ENCODE data around the gene SLC16A10. TPM values are rescaled to one million over a fixed set of nuclear protein-coding genes. Genes with fewer than 3 reads are reported as not detected.
"Not testable (repeated sequence)": the region's sequence is repeated elsewhere in the genome, so short reads cannot be mapped to it uniquely, and the experiment has no call there.

Gene SLC16A10
- total and polyA plus RNA-seq, 2 of the 8 experiments (the other 6 are each of a cell fraction or from before 2014, with no cell fraction given), result 18.6 to 23.2 TPM

DNA sequence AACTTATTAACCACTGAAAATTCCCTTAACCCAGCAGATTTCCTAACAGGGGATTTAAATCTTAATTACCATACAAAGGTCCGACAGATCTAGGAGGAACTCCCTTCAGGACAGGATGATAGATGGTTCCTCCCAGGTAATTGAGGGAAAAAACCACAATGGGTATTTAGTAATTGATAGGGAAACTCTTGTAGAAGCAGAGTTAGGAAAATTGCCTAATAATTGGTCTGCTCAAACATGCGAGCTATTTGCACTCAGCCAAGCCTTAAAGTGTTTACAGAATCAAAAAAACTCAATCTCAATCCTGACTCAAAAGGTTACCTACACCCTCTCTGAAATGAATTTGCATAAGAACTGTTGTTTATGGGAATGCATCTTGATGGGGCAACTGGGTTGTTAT is 45.4 kb downstream of the SLC16A10 start:
- not testable (repeated sequence) for FAIRE-seq

DNA sequence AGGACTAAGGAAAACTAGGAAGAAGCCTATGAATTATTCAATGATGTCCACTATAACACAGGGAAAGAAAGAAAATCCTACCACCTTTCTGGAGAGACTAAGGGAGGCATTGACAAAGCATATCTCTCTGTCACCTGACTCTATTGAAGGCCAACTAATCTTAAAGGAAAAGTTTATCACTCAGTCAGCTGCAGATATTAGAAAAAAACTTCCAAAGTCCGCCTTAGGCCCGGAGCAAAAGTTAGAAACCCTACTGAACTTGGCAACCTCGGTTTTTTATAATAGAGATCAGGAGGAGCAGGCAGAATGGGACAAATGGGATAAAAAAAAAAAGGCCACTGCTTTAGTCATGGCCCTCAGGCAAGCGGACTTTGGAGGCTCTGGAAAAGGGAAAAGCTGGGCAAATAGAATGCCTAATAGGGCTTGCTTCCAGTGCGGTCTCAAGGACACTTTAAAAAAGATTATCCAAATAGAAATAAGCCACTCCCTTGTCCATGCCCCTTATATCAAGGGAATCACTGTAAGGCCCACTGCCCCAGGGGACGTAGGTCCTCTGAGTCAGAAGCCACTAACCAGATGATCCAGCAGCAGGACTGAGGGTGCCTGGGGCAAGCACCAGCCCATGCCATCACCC is 47.0 kb downstream of the SLC16A10 start:
- H3K18ac ChIP-seq (ENCODE audit: extremely low read depth, low read length); H4K20me1 ChIP-seq (replicated peaks in 1 of 2; ENCODE audit: control insufficient read depth in 1 of 2, insufficient read depth in 2 of 2, low read length in 2 of 2); H3K23ac ChIP-seq (ENCODE audit: insufficient read length); H3K23me2 ChIP-seq (ENCODE audit: low read depth, low read length); H3K9ac ChIP-seq (replicated peaks in 1 of 4; ENCODE audit: extremely low read depth in 1 of 4, low read depth in 3 of 4, low read length in 3 of 4); H2BK15ac ChIP-seq (ENCODE audit: low read length); H3K27me3 ChIP-seq (replicated peaks in 1 of 4; ENCODE audit: control insufficient read depth in 3 of 4, extremely low read depth in 1 of 4, insufficient read depth in 3 of 4, low read length in 3 of 4); H3K56ac ChIP-seq (replicated peaks; ENCODE audit: insufficient read length, low read depth, low read length); H4K5ac ChIP-seq (ENCODE audit: insufficient read length, low read depth, low read length); H4K91ac ChIP-seq (replicated peaks; ENCODE audit: insufficient read length, low read length); H2AFZ ChIP-seq (ENCODE audit: low read length); H2BK12ac ChIP-seq (ENCODE audit: low read depth, low read length); H3K4me2 ChIP-seq (ENCODE audit: insufficient read depth in 1 of 2, low read depth in 2 of 2, low read length in 2 of 2); POLR2A ChIA-PET (ENCODE audit: partially characterized antibody); H2BK5ac ChIP-seq (ENCODE audit: low read depth, low read length); H3K4me1 ChIP-seq (replicated peaks in 1 of 4; ENCODE audit: control insufficient read depth in 3 of 4, insufficient read depth in 4 of 4, low read length in 3 of 4); H3K9me3 ChIP-seq (ENCODE audit: insufficient read depth in 2 of 2, low read depth in 1 of 2, low read length in 1 of 2); DNase-seq (ENCODE audit: low read depth in 1 of 2, low spot score in 2 of 2); H4K8ac ChIP-seq (ENCODE audit: extremely low read depth, insufficient read depth, low read length); H3K4me3 ChIP-seq (ENCODE audit: extremely low read depth in 1 of 4, insufficient read depth in 2 of 4, low read depth in 3 of 4, low read length in 4 of 4); H3K4ac ChIP-seq (replicated peaks; ENCODE audit: insufficient read length, low read depth, low read length); H3K36me3 ChIP-seq (ENCODE audit: control insufficient read depth in 2 of 4, insufficient read depth in 4 of 4, low read length in 3 of 4); H3K79me2 ChIP-seq (ENCODE audit: control insufficient read depth in 1 of 2, insufficient read depth in 2 of 2, low read length in 2 of 2); H3K14ac ChIP-seq (ENCODE audit: insufficient read length); FAIRE-seq; H2BK20ac ChIP-seq (ENCODE audit: low read length); H2AK5ac ChIP-seq (ENCODE audit: low read depth, low read length); H3K79me1 ChIP-seq (ENCODE audit: low read depth, low read length); H3K27ac ChIP-seq (ENCODE audit: low read depth, low read length); CTCF ChIA-PET (ENCODE audit: partially characterized antibody); H2BK120ac ChIP-seq (replicated peaks; ENCODE audit: low read depth, low read length): not testable (repeated sequence)
- WGBS, 2 experiments (ENCODE audit: extremely low coverage in 1 of 2, insufficient coverage in 1 of 2, insufficient read length in 1 of 2, insufficient replicate concordance in 2 of 2, low coverage in 1 of 2, low lambda C conversion rate in 2 of 2, missing lambda C conversion rate in 1 of 2), result 87% methylated on average over 6 of the region's 6 CpGs; no CpG with 5 or more reads in 1 of the 2 experiments

More for the DNA sequence above, 45.4 kb downstream of the SLC16A10 start:
- H3K4me2 ChIP-seq (ENCODE audit: insufficient read depth in 1 of 2, low read depth in 2 of 2, low read length in 2 of 2); H3K4me3 ChIP-seq (ENCODE audit: extremely low read depth in 1 of 4, insufficient read depth in 2 of 4, low read depth in 3 of 4, low read length in 4 of 4); H3K14ac ChIP-seq (ENCODE audit: insufficient read length); H2BK15ac ChIP-seq (ENCODE audit: low read length); H3K23ac ChIP-seq (ENCODE audit: insufficient read length); H2AK5ac ChIP-seq (ENCODE audit: low read depth, low read length); H3K56ac ChIP-seq (replicated peaks; ENCODE audit: insufficient read length, low read depth, low read length); H3K36me3 ChIP-seq (ENCODE audit: control insufficient read depth in 2 of 4, insufficient read depth in 4 of 4, low read length in 3 of 4); H3K79me2 ChIP-seq (ENCODE audit: control insufficient read depth in 1 of 2, insufficient read depth in 2 of 2, low read length in 2 of 2); DNase-seq (ENCODE audit: low read depth in 1 of 2, low spot score in 2 of 2); H3K79me1 ChIP-seq (ENCODE audit: low read depth, low read length); CTCF ChIA-PET (ENCODE audit: partially characterized antibody); H4K20me1 ChIP-seq (replicated peaks in 1 of 2; ENCODE audit: control insufficient read depth in 1 of 2, insufficient read depth in 2 of 2, low read length in 2 of 2); H4K5ac ChIP-seq (ENCODE audit: insufficient read length, low read depth, low read length); H4K91ac ChIP-seq (replicated peaks; ENCODE audit: insufficient read length, low read length); H3K27ac ChIP-seq (ENCODE audit: low read depth, low read length); H2AFZ ChIP-seq (ENCODE audit: low read length); H3K27me3 ChIP-seq (replicated peaks in 1 of 4; ENCODE audit: control insufficient read depth in 3 of 4, extremely low read depth in 1 of 4, insufficient read depth in 3 of 4, low read length in 3 of 4); H3K18ac ChIP-seq (ENCODE audit: extremely low read depth, low read length); H2BK120ac ChIP-seq (replicated peaks; ENCODE audit: low read depth, low read length); H3K4me1 ChIP-seq (replicated peaks in 1 of 4; ENCODE audit: control insufficient read depth in 3 of 4, insufficient read depth in 4 of 4, low read length in 3 of 4); H2BK20ac ChIP-seq (ENCODE audit: low read length); H3K4ac ChIP-seq (replicated peaks; ENCODE audit: insufficient read length, low read depth, low read length); H4K8ac ChIP-seq (ENCODE audit: extremely low read depth, insufficient read depth, low read length); H3K9ac ChIP-seq (replicated peaks in 1 of 4; ENCODE audit: extremely low read depth in 1 of 4, low read depth in 3 of 4, low read length in 3 of 4); H3K23me2 ChIP-seq (ENCODE audit: low read depth, low read length); H2BK5ac ChIP-seq (ENCODE audit: low read depth, low read length); H3K9me3 ChIP-seq (ENCODE audit: insufficient read depth in 2 of 2, low read depth in 1 of 2, low read length in 1 of 2); H2BK12ac ChIP-seq (ENCODE audit: low read depth, low read length): not testable (repeated sequence)
- POLR2A ChIA-PET (ENCODE audit: partially characterized antibody), result interaction anchor here (0.8 kb wide), 1 partner anchor 1131 kb away, joined by 3 read pairs; no protein-coding TSS in a partner anchor
- 94% methylated on average over 2 of the region's 2 CpGs; no CpG with 5 or more reads in 1 of the 2 experiments for WGBS, 2 experiments (ENCODE audit: extremely low coverage in 1 of 2, insufficient coverage in 1 of 2, insufficient read length in 1 of 2, insufficient replicate concordance in 2 of 2, low coverage in 1 of 2, low lambda C conversion rate in 2 of 2, missing lambda C conversion rate in 1 of 2)
